GM19035 (cell line): ENCODE data around the gene ZNF638.

Source experiments
- ATAC-seq: cut with Tn5 transposase; IDR thresholded peaks from one replicate; pipeline ENCODE4 v1.9.1; 2021; ENCODE audit not compliant: unreplicated experiment

Gene ZNF638

DNA sequence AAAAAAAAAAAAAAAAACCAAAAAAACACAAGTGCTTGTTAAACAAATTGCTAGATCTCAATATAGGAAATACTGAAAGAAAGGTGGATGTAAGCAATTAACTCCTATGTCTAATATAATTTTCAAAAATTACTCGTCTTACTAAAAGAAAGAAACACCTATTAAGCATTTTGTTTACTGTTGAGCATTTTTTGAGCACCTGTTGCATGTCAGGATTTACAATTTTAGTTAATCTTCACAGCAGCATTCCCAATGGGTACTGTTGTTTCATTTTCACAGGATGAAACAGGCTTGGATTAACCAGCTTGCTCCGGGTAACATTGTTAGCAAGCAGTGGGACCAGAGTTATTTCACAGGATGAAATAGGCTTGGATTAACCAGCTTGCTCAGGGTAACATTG is 4.8 kb downstream of the ZNF638 start:
- no peak for ATAC-seq

DNA sequence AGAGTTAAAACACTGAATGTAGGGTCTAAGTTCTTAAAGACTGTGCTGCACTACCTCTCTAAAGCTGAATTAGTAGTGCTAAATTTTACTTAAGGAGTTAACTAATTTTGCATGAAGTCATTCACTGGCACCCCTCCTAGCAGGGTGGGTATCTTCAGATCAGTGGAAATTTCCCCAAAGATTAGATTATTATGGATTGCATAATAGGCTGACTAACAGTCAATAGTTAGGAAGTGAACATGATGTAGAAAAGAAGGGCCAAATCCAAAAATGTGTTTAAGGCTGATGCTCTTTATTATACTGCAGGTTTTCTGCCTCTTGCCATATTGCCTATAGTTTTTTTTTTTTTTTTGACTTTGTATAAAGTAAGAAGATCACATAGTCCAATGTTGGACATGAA is 5.2 kb downstream of the ZNF638 start:
- no peak for ATAC-seq

DNA sequence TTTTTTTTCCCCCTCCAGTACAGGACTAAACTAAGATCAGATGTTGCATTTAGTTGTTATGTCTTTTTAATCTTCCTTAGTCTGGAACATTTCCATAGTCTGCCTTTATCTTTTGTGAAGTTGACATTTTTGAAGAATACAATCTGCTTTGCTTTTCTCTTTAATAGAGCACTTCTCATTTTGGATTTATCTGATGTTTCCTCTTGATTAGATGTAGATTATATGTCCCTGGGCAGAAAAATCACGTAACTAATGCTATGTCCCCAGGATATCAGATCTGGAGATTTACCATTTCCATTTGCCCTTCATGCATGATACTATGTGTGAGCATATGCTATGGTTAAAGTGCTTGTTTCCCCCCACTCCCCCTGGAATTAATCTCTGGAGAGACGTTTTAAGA is 6.2 kb downstream of the ZNF638 start:
- no peak for ATAC-seq

DNA sequence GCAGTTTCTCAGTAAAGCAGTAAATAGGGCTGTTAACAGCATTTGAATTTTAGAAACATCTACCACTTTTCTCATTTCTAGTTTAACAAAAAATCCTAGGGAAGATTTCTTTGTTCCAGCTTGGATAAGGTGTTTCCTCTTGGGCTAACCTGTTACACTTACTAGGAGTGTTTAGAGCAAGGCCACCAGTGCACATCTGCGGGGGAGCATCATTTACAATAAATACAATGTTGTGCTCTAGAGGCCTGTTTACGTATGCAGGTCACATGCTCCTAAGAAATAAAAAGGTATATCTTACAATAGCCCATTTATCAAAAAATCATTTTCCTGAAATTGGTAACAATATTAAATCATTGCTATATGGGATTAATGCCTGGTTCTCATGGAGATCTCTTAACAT is 8.1 kb downstream of the ZNF638 start:
- ATAC-seq = no peak

DNA sequence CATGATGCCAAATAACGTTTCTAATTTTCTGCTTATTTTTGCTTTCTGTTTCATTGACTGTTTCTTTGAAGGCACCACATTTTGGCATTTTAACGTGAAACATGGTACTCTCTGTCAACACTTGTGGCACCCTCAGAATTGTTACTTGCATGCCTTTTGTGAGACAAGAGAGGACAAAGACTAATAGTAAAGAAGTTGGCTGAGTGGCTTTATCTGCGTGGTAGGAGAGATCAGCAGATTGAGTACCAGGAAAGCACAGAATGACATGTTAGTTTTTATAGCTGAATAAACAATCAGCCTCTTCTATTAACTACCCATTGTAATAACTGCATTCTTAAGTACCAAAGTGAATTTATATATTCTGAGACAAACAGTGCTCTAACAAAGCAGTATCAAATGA is 8.6 kb downstream of the ZNF638 start:
- no peak for ATAC-seq

DNA sequence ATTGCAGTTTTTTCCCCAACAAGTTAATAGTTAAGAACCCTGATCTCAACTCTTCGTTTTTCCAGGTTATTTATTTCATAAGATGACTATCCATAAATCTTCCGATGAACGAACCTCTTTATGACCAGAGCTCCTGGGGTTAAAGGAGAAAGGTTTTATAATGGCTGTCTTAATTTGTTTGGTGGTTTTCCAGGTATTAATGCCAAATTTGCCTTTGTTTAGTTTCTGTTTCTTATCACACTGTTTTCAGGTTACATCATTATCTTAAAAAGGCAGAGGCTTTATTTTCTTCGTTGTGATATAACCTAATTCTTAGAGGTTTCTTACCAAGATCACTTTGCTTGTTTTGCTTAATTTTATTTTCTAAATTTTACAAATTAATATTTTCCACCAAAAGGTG is 10.1 kb downstream of the ZNF638 start:
- ATAC-seq = no peak

DNA sequence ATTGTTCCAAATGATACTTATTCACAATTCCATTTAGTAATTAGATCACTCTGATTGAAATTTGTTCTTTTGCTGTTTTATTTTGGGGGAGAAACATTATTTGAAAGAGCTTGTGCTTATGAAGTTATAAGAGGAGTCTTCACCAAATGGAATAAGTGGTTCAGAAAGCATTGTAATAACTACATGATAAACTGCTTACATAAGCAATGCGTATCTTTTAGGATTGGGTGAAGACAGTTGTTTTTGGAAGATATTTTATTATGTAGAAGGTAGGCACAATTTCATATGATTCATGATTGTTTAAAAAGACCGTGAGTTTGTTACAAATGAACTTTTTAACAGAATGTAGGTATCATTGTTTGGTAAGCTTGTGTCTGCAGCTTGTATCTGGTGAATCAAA is 14.5 kb downstream of the ZNF638 start:
- no peak for ATAC-seq

DNA sequence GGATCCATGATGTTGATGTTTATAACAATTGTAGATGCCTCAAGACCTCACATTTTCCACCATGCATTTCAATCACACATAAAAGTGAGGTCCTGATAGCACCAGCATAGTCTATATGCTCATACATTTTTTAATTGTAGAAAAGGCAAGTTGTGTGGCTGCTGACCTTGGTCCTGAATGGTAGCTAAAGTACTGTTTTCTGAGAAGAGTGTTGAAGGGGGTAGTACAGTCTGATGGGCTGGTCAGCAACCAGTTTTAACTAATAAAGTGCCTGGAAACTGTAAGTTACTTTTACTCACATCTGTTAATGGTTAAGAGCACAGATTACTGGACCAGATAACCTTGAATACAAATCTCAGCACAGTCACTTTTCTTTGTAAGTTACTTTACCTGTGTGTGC is 15.9 kb downstream of the ZNF638 start:
- ATAC-seq = no peak

DNA sequence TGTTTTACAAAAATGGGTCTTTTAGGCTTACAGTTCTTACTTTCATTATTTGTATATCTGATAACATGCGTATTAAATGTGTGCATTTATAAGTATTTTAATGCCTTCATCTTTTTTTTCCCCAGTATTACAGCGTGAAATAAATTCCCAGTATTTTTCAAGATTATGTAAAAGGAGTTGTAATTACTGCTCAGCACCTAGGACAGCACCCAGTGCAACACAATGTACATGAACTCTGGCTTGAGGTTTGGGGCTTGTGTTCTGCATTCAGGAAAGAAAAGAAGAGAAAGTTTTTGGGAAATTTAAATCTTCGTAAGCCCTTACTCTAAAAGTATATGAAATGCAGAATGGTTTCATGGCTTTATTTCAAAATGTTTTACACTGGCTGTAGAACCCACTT is 16.7 kb downstream of the ZNF638 start:
- ATAC-seq = no peak

DNA sequence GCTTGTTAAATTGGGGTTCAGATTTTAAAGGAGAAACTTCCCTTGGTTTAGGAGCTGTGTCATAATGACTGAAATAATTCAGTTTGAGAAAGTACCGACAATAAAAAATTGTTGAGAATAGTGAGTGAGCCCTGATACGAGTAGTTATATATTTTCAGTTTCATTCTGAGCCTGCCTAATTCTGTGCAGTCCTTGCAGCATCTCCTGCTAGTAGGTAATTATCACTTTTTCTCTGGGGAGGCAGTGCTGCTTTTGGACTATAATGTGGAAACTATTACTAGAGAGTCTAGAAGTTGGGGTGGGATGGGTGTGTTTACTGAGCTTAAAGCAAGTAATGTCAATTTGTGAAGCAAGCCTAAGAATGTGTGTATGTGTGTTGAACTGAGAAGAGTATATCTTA is 21.7 kb downstream of the ZNF638 start:
- peak; percentile 74 for ATAC-seq

DNA sequence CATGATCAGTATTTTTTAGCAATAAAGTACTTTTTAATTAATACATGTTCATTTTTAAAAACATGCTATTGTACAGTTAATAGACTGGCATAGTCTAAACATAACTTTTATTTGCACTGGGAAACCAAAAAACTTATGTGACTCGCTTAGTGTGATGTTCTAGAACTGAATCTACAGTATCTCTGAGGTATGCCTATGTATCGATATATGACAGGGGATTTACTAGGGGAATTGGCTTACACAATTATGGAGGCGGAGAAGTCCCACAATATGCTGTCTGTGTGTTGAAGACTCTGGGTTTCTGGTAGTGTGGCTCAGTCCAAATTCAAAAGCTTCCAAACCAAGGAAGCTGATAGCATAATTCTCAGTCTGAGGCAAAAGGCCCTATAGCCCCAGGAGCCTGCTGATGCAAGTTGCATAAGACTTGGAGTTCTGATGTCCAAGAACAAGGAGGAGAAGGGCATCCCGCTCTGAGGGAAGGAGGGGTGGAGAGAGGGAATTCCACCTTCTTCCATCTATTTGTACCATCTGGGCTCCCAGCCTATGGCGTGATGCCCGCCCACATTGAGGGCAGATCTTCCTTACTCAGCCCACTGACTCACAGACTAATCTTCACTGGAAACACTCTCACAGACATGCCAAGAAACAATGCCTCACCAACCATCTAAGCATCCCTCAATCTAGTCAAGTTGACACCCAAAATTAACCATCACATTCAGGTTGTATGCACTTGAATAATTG is 27.5 kb downstream of the ZNF638 start:
- no peak for ATAC-seq

DNA sequence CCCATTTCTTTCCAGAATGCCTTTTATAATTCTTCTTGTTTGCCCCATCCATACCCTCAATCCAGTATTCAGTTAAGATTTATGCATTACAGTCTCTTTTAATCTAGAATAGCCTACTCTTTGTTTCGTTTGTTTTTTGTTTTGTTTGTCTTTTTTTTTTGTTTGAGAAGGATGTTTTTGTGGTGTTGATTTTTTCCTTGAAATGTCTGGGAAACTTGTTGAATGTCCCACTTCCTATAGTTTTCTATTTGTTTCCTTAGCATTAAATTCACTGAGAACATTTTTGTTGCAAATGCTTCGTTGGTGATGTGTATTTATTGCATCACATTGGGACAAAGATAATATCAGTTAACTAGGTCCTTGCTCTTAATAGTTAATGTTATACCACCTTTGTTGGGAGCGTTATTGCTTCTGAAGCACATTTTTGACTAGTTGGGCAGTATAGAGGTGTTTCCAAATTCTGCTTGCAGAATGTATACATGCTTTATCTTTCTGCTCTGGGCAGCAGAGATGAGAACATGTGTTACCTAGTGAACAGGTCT is 28.9 kb downstream of the ZNF638 start:
- ATAC-seq = no peak

DNA sequence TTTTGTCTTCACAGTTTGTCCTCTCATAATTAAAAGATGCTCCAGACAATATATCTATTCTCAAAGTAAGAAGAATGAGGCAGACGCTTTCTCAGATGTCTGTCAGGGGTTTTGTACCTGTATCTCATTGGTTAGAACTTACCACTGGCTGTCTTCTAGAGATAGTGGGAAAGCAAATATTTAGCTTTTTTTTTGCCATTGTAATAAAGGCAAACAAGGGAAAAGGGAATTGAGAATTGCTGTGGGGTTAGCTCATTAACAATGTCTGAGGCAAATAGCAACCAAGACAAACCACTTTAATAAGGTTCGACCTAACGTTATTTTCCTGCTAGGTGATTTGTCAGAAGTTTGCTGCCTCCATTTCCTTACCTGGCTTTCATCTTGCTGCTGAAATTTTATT is 30.0 kb downstream of the ZNF638 start:
- ATAC-seq = no peak

DNA sequence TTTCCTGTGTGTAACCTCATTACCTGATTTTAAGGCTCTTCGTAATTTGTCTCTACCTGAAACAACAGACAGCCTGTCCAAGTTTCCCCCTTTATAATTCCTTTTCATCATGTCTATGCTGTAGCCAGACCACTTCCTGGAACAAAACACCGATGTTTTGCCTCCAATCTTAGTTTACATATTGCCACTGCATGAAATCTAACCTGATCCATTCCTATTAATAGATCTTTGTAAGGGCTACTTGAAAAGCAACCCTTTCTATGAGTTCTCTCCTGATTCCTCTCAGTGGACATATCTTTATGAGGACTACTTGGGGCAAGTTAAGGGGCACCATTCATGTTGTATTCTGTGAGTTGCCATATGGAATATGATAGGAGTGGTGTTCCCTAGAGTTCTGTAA is 30.9 kb downstream of the ZNF638 start:
- no peak for ATAC-seq

DNA sequence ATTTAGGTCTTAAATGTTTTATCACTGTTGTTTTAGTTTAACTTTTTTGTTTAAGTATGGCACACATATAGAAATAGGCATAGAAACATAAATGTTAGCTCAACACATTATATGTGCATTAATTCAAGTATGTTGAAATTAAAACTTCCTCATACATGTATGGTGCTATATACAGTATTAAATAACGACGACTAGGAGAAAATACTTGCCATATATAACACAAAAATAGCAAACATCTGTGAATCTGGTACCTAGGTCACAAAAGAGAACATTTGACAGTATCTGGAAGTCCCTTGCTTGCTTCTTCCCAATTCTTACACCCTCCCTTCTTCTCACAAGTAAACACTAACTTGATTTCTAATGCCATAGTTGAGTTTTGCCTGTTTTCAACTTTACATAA is 38.4 kb downstream of the ZNF638 start:
- ATAC-seq = no peak

DNA sequence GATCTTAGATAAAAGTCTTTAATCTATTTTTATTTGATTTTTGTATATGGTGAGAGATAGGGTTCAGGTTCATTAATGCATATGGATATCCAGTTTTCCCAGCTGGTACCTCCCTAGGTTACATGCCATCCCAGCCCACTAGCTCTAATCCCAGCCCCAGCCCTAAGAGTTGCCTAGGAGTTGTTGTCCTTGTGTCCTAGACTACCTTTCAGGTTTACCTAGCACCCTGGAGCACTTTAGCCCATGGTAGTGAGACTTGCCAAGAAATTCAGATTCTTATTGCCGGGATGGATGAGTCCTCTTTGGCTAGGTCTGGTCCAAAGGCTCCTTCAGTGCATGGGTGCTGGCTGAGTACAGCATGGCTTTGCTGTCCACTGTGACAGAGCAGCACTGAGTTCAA is 40.5 kb downstream of the ZNF638 start:
- ATAC-seq = no peak

DNA sequence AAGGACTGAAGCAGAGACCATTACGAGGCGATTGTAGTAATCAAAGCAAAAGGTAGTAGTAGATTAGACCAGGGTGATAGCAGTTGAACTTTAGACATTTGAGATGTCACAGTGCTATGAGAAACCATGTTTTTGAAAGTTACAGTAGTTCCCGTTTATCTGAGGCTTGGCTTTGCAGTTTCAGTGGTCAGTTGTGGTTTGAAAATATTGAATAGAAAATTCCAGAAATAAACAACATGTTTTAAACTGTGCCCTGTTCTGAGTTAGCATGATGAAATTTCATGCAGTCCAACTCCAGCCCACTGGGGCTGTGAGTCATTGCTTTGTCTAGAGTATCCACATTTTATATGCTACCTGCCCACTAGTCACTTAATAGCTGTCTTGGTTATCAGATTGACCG is 47.5 kb downstream of the ZNF638 start:
- no peak for ATAC-seq

DNA sequence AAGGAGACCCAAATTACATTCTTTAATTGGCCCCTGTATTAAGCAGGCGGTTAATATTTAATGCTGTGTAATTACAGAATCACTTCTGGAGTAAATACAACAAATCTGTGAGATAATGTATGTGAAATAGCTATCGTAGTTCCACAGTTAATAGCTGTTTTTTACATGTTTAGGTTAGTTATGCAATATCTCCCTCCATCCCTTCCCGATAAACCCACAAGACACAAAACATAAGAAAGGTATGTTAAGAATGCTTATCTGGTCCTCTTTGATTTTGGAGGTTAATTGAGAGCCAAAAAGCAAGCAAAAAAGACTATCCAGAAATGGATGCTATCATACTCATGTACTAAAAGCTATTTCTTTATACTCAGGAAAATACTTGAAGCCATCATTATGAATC is 49.1 kb downstream of the ZNF638 start:
- no peak for ATAC-seq

DNA sequence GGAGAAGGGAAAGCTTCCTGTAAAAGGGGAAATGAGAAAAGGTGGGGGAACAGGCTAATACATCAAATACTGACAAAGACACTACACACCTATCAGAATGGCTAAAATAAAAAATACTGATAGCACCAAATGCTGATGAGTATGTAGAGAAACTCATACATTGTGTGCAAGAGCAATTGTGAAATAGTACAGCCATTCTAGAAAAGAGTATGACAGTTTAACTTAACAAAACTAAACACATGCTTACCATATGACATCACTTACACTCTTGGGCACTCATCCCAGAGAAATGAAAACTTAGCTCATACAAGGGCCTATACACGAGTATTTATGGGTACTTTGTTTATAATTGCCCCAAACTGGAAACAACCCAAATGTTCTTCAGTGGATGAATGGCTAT is 53.4 kb downstream of the ZNF638 start:
- no peak for ATAC-seq

DNA sequence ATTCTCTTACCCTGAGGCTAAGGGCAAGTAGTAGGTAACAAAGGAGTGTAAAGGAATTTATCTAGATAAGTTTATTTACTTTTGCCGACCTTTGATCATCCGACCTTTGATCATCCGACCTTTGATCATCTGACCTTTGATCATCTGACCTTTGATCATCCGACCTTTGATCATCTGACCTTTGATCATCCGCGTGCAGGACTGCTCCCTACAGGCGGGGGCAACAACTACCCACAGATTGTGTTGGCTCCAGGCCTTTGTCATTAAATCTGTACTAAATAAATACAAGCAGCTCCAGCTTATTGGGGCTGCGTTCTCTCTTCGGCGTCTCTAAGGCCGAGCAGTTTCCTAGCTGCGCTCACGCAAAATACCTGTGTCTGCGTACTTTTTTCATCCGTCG is 56.6 kb downstream of the ZNF638 start:
- ATAC-seq = no peak

DNA sequence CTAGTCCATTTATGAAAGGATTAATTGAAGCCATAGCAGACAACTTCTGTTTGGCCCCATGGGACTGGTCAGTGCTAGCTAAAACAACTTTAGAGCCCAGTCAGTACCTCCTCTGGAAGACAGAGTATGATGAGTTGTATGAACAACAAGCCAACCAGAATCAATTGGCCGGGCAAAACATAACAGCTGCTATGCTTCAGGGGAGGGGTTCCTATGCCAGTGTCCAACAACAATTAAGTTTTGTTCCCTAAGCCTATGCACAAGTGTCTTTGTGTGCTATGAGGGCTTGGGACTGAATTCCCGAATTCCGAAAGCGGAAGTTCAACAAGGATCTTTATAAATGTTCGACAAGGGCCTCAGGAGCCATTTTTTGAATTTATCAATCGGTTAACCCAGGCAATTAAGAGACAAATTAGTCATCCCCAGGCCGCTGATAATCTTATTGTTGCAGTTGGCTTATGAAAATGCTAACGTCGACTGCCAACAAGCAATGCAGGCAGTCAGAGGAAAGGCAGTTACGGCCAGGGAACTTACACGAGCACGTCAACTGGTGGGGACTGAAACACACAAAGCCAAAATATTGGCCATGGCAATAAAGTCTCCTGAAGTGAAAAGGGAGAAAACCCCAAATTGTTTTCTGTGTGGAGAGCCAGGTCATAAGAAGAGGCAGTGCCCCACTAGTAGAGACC is 57.9 kb downstream of the ZNF638 start:
- ATAC-seq = no peak

DNA sequence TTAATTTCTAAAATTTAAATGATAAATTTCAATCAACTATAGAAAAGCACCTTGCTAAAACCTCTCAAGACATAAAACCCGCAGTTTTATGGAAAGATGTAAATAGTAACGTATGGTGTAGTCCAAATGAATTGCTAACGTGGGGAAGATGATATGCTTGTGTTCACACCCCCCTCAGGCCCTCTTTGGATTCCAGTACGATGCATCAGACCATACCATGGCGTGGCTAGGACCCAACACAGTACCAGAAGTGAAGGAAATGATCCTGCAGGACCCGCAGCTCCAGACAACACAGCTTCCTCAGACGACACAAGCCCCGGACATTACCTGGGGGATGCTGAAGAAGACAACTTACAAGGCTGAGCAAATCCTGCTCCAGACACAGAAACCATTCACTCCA is 61.6 kb downstream of the ZNF638 start:
- ATAC-seq = no peak

DNA sequence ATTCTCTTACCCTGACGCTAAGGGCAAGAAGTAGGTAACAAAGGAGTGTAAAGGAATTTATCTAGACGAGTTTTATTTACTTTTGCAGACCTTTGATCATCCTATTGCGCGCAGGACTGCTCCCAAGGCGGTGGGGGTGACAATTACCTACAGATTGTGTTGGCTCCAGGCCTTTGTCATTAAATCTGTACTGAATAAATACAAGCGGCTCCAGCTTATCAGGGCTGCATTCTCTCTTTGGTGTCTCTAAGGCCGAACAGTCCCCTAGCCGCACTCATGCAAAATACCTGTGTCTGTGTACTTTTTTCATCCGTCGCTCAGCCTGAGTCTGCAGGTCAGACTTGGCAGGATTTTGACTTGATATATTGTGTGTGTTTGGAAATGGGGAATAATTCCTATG is 63.9 kb downstream of the ZNF638 start:
- no peak for ATAC-seq
